ENCODE measurements around the gene RAB3C. TPM values are rescaled to one million over a fixed set of nuclear protein-coding genes. Genes with fewer than 3 reads are reported as not detected.
A peak's percentile ranks its signal among the peaks of the same experiment; 100 is the strongest.

The RAB3C gene
- total RNA-seq, 1 donor from 2014 or later = not detected

- no peak for FAIRE-seq
- TF ChIP-seq, protein P1, sequence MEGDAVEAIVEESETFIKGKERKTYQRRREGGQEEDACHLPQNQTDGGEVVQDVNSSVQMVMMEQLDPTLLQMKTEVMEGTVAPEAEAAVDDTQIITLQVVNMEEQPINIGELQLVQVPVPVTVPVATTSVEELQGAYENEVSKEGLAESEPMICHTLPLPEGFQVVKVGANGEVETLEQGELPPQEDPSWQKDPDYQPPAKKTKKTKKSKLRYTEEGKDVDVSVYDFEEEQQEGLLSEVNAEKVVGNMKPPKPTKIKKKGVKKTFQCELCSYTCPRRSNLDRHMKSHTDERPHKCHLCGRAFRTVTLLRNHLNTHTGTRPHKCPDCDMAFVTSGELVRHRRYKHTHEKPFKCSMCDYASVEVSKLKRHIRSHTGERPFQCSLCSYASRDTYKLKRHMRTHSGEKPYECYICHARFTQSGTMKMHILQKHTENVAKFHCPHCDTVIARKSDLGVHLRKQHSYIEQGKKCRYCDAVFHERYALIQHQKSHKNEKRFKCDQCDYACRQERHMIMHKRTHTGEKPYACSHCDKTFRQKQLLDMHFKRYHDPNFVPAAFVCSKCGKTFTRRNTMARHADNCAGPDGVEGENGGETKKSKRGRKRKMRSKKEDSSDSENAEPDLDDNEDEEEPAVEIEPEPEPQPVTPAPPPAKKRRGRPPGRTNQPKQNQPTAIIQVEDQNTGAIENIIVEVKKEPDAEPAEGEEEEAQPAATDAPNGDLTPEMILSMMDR (IDR thresholded peaks at IDR 0.05; ENCODE audit: insufficient read depth, low read length, severe bottlenecking) = no peak
- DNase-seq (ENCODE audit: low read depth) = no peak
- Histone ChIP-seq H3K36me3 (ENCODE audit: control insufficient read depth, insufficient read depth, low read length) (no peaks in the 10 kb centered on the region), H3K27me3 (ENCODE audit: control insufficient read depth, insufficient read depth, low read length) (no peaks in the 10 kb centered on the region), H3K4me3 (ENCODE audit: low read depth, low read length) (no peak overlapping the region)
Measured at GRCh38 chr5:58763390-58763789, 180.5 kb downstream of the RAB3C start.

- no peak overlapping the region for H3K4me3 ChIP-seq (ENCODE audit: low read depth, low read length)
- TF ChIP-seq, protein P1 (IDR thresholded peaks at IDR 0.05; ENCODE audit: insufficient read depth, low read length, severe bottlenecking) = no peak
- H3K27me3 ChIP-seq (ENCODE audit: control insufficient read depth, insufficient read depth, low read length) = no peaks in the 10 kb centered on the region
- FAIRE-seq (no peak), DNase-seq (ENCODE audit: low read depth) (peak; percentile 33)
- H3K36me3 ChIP-seq (ENCODE audit: control insufficient read depth, insufficient read depth, low read length) = no peaks in the 10 kb centered on the region
Measured at GRCh38 chr5:58764199-58764598, 181.3 kb downstream of the RAB3C start.

DNA sequence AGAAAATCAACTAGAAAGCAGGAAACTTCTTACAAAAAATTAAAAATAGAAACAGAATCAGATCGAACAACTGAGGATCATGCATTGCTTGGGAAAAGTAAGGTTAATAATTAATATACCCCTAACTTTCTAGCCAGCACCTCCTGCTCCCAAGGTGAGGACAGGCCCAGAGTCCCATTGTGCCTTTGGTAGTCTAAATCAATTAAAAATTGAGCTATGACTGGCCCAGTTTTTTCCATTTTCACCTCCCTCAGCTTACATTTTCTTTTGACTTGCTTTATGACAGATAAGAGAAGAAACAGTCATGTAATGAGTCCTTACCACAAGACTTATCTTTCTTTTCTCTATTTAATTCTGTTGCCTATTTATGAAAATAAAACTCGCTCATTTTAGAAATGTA is 182.2 kb downstream of the RAB3C start:
- TF ChIP-seq, protein P1 (IDR thresholded peaks at IDR 0.05; ENCODE audit: insufficient read depth, low read length, severe bottlenecking) = no peak
- Histone ChIP-seq H3K36me3 (ENCODE audit: control insufficient read depth, insufficient read depth, low read length) (no peaks in the 10 kb centered on the region), H3K4me3 (ENCODE audit: low read depth, low read length) (no peak overlapping the region), H3K27me3 (ENCODE audit: control insufficient read depth, insufficient read depth, low read length) (peaks cover under 1% of the 10 kb centered on the region)
- FAIRE-seq (no peak), DNase-seq (ENCODE audit: low read depth) (no peak)

- DNase-seq (ENCODE audit: low read depth) (no peak), FAIRE-seq (no peak)
- Histone ChIP-seq H3K27me3 (ENCODE audit: control insufficient read depth, insufficient read depth, low read length) (peaks cover 2% of the 10 kb centered on the region), H3K36me3 (ENCODE audit: control insufficient read depth, insufficient read depth, low read length) (no peaks in the 10 kb centered on the region), H3K4me3 (ENCODE audit: low read depth, low read length) (no peak overlapping the region)
- TF ChIP-seq, protein P1 (IDR thresholded peaks at IDR 0.05; ENCODE audit: insufficient read depth, low read length, severe bottlenecking) = no peak
Measured at GRCh38 chr5:58767104-58767503, 184.2 kb downstream of the RAB3C start.

GRCh38 chr5:58770136-58770535 is 187.3 kb downstream of the RAB3C start:
- DNase-seq (ENCODE audit: low read depth) (no peak), FAIRE-seq (no peak)
- H3K36me3 ChIP-seq (ENCODE audit: control insufficient read depth, insufficient read depth, low read length) = no peaks in the 10 kb centered on the region
- no peak overlapping the region for H3K4me3 ChIP-seq (ENCODE audit: low read depth, low read length)
- TF ChIP-seq, protein P1 (IDR thresholded peaks at IDR 0.05; ENCODE audit: insufficient read depth, low read length, severe bottlenecking) = no peak
- peaks cover 2% of the 10 kb centered on the region for H3K27me3 ChIP-seq (ENCODE audit: control insufficient read depth, insufficient read depth, low read length)

DNA sequence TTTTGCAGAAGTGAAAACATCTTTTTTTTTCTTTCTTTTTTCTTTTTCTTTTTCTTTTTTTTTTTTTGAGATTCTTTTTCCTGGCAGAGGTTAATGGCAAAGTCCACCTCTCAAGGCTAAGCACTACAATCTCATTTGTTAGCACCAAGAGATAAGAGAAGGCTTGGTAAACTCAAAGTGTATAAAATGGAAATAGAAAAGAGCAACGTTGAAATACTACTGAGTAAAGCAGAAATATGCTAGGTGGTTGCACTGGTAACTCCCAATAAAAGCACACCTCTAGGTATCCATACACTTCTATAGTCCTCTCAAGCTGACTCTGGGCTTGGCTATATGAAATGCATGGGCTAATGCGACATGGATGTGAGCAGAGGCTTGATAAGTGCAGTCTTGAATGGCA is 188.9 kb downstream of the RAB3C start:
- Histone ChIP-seq H3K4me3 (ENCODE audit: low read depth, low read length) (no peak overlapping the region), H3K36me3 (ENCODE audit: control insufficient read depth, insufficient read depth, low read length) (no peaks in the 10 kb centered on the region), H3K27me3 (ENCODE audit: control insufficient read depth, insufficient read depth, low read length) (peaks cover 2% of the 10 kb centered on the region)
- no peak for DNase-seq (ENCODE audit: low read depth)
- FAIRE-seq = no peak
- TF ChIP-seq, protein P1 (IDR thresholded peaks at IDR 0.05; ENCODE audit: insufficient read depth, low read length, severe bottlenecking) = no peak
